Ascending aorta (tissue), 2 donors: ENCODE data around the gene STK32C. TPM values are rescaled to one million over a fixed set of nuclear protein-coding genes. Genes with fewer than 3 reads are reported as not detected.

Experiments
- DNase-seq, 2 donors: peaks; one replicate each; pipeline ENCODE4 v3.0.0-alpha.2; 2019; ENCODE audit warnings: low spot score in 2 of 2
- H3K27ac ChIP-seq, 2 donors: fragments of 200-600 bp; sonication (generic); one replicate each; pipeline ENCODE4 v1.5.1; 2016 to 2017; ENCODE audit warnings: mild to moderate bottlenecking in 1 of 2
- H3K27me3 ChIP-seq: fragments of 200-600 bp; sonication (generic); one replicate; pipeline ENCODE4 v1.5.1; 2017
- H3K36me3 ChIP-seq, 2 donors: fragments of 200-600 bp; sonication (generic); one replicate each; pipeline ENCODE4 v1.5.1; 2016
- H3K4me1 ChIP-seq, 2 donors: fragments of 200-600 bp; sonication (generic); one replicate each; pipeline ENCODE4 v1.5.1; 2016 to 2017; ENCODE audit warnings: mild to moderate bottlenecking in 1 of 2
- H3K4me3 ChIP-seq, 2 donors: fragments of 200-600 bp; sonication (generic); one replicate each; pipeline ENCODE4 v1.5.1; 2016 to 2017; ENCODE audit warnings: mild to moderate bottlenecking in 1 of 2
- H3K9me3 ChIP-seq, 2 donors: fragments of 200-600 bp; sonication (generic); one replicate each; pipeline ENCODE4 v1.5.1; 2016
- CTCF ChIP-seq, 3 experiments: fragments of 200-600 bp in 2 of 3; fragments of 450-650 bp in 1 of 3; sonication (generic) in 2 of 3; IDR thresholded peaks; one replicate each; pipeline ENCODE4 v1.5.1; 2016 to 2019; ENCODE audit warnings: antibody characterized with exemption in 3 of 3, mild to moderate bottlenecking in 1 of 3, moderate library complexity in 1 of 3
- intact Hi-C: fragments of 100-400 bp; cut with DNase I; formaldehyde crosslinking; loops from one replicate; pipeline ENCODE4 v1.15.1; 2023
- total RNA-seq: library from RNA; depleted of rRNA; stranded (reverse); fragments of >200 nt; gene quantifications from one replicate; pipeline ENCODE4 v1.1.0, GENCODE V29; 2016

Gene STK32C
- total RNA-seq, 1 donor from 2014 or later = 16.2 TPM

- Histone ChIP-seq H3K27me3 (peaks cover 32% of the 10 kb centered on the region), H3K4me3 (no peak overlapping the region), H3K27ac (no peak overlapping the region), H3K36me3 (no peaks in the 10 kb centered on the region), H3K4me1 (peaks cover 4 to 15% of the 10 kb centered on the region in 2 donors), H3K9me3 (no peaks in the 10 kb centered on the region)
- no peak for TF ChIP-seq CTCF (IDR thresholded peaks at IDR 0.05)
- DNase-seq = no peak
- intact Hi-C loops = no loop called here
Measured at GRCh38 chr10:132189016-132189415, 118.7 kb downstream of the STK32C start.

GRCh38 chr10:132188331-132188730 is 119.4 kb downstream of the STK32C start:
- Histone ChIP-seq H3K4me3 (no peak overlapping the region), H3K36me3 (no peaks in the 10 kb centered on the region), H3K9me3 (no peaks in the 10 kb centered on the region), H3K27me3 (peaks cover 32% of the 10 kb centered on the region), H3K4me1 (peaks cover 4 to 15% of the 10 kb centered on the region in 2 donors), H3K27ac (no peak overlapping the region)
- DNase-seq = no peak
- TF ChIP-seq CTCF (IDR thresholded peaks at IDR 0.05) = no peak
- intact Hi-C loops = no loop called here

- Histone ChIP-seq H3K27ac (no peak overlapping the region), H3K4me3 (peak overlapping the region; percentile 41 to 54), H3K9me3 (no peaks in the 10 kb centered on the region), H3K4me1 (peaks cover 4 to 15% of the 10 kb centered on the region in 2 donors), H3K36me3 (no peaks in the 10 kb centered on the region), H3K27me3 (peaks cover 32% of the 10 kb centered on the region)
- intact Hi-C loops = no loop called here
- no peak for DNase-seq
- TF ChIP-seq CTCF (IDR thresholded peaks at IDR 0.05) = no peak
Measured at GRCh38 chr10:132187430-132188138, 120.2 kb downstream of the STK32C start.

DNA sequence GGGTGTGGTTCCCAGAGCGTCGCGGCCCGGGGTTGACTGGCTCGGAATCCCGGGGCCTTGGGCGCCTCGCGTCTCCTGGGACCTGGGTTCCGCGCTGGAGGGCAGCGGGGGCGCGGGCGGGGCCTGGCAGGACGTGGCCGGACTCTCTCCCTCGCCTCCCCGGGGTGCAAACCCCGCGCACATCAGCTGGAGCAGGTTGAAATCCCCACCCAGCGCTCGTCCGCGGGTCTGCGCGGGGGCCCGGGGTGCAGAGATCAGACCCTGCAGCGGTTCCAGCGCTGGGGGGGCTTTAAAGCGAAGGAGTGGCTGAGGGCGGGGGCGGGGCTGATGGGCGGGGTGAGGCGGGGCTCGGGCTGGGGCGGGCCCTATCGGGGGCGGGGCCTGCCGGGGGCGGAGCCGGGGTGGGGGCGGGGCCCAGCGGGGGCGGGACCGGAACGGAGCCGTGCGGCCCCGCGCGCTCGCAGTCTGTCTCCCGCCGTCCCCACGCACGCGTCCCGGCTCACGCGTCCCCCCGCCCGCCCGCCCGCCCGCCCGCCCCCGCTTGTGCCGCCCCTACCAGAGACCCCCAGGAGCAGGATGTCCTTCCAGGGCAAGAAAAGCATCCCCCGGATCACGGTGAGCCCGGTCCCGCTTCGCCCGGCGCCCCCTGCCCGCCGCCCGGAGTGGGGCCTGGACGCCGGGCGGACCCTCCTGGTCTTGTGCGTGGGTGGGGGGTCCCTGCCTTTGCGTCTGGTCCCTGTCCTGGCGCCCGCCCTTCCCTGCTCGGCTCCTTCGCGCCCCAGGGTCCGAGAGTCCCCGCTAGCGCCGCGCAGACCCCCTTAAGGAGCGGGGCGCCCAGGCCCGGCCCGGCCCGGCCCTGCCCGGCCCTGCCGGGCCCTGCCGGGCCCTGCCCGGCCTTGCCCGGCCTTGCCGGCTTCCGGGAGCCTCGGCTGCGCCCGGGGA is 121.0 kb downstream of the STK32C start, which contains the start of gene DPYSL4:
DPYSL4 (plus strand) TSS at position 461 of the 942 bp plus-strand sequence; CDS start at position 577, 116 bp downstream.
- H3K4me1 ChIP-seq = peaks cover 4 to 15% of the 10 kb centered on the region in 2 donors
- H3K27ac ChIP-seq = no peak within 1 kb of the TSS
- no peak for DNase-seq
- no peaks in the 10 kb centered on the region for H3K9me3 ChIP-seq
- peaks cover 32% of the 10 kb centered on the region for H3K27me3 ChIP-seq
- H3K36me3 ChIP-seq = no peaks in the 10 kb centered on the region
- H3K4me3 ChIP-seq = peak within 1 kb of the TSS; percentile 41 to 54
- no peak for TF ChIP-seq CTCF (IDR thresholded peaks at IDR 0.05)
- intact Hi-C loops = no loop called here

DNA sequence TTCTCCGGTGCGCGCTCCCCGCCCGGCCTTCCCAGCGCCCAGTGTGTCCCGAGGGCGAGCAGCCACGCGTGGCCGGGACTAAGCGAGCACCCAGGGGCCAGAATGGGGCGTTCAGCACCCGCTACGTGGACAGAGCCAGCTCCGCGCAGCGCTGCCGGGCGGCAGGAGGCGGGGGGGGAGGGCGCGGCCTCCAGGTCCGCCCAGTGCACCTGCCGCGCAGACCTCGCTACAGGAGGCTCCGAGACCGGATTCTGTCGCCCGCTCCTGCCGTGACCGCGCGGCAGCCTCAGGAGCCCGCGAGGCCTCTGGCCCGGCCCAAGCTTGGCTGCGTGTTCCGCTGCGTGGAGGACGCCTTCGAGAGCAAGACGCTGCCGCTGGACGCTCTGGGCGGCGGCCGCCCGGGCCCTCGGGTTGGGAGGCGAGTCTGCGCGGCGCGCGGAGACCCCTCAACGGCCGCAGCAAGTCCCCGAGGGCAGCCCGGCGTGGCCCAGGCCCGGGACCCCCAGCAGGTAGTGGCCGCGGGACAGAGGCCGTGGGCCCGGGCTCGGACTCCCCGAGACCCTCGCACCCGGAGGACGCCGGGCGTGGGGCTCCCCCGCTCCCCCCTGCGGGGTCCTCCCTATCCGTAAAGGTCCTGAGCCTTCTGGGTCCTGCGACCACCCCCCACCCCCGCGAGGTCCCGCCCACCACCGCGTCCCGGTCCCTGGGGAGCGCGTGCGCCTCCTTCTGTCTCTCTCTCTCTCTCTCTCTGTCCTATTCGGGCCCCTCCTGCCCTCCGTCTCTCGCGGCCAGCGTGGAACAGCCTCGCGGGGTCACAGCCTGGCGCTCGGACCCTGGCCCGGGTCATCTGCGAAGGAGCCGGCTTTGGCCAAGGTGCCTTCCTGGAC is 121.9 kb downstream of the STK32C start:
- H3K27me3 ChIP-seq = peaks cover 32% of the 10 kb centered on the region
- peaks cover 4 to 15% of the 10 kb centered on the region in 2 donors for H3K4me1 ChIP-seq
- TF ChIP-seq CTCF (IDR thresholded peaks at IDR 0.05) = no peak
- peak overlapping the region; percentile 41 to 54 for H3K4me3 ChIP-seq
- intact Hi-C loops = no loop called here
- H3K27ac ChIP-seq = no peak overlapping the region
- no peak for DNase-seq
- H3K9me3 ChIP-seq = no peaks in the 10 kb centered on the region
- no peaks in the 10 kb centered on the region for H3K36me3 ChIP-seq
